CD4-positive, alpha-beta T cell treated with Interleukin-6 for 4 hours (primary cell): ENCODE results near the gene RGL3.
"Not testable (repeated sequence)": the region's sequence is repeated elsewhere in the genome, so short reads cannot be mapped to it uniquely, and the experiment has no call there.

ENCODE experiments used
- DNase-seq: peaks from one replicate; pipeline ENCODE4 v3.0.0-alpha.2; 2020; ENCODE audit warnings: mixed read lengths

The RGL3 gene, protein sequence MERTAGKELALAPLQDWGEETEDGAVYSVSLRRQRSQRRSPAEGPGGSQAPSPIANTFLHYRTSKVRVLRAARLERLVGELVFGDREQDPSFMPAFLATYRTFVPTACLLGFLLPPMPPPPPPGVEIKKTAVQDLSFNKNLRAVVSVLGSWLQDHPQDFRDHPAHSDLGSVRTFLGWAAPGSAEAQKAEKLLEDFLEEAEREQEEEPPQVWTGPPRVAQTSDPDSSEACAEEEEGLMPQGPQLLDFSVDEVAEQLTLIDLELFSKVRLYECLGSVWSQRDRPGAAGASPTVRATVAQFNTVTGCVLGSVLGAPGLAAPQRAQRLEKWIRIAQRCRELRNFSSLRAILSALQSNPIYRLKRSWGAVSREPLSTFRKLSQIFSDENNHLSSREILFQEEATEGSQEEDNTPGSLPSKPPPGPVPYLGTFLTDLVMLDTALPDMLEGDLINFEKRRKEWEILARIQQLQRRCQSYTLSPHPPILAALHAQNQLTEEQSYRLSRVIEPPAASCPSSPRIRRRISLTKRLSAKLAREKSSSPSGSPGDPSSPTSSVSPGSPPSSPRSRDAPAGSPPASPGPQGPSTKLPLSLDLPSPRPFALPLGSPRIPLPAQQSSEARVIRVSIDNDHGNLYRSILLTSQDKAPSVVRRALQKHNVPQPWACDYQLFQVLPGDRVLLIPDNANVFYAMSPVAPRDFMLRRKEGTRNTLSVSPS

GRCh38 chr19:11418549-11419506 lies at the start of gene RGL3:
TSS of gene RGL3 (minus strand) at chr19:11419314. CDS start at chr19:11419278, 36 bp downstream.
- no peak for DNase-seq

- DNase-seq = not testable (repeated sequence)
These were observed 49.2 kb upstream of the RGL3 start for GRCh38 chr19:11468266-11468845.

- DNase-seq = no peak
These were observed 46.5 kb upstream of the RGL3 start for GRCh38 chr19:11465600-11465999.

DNA sequence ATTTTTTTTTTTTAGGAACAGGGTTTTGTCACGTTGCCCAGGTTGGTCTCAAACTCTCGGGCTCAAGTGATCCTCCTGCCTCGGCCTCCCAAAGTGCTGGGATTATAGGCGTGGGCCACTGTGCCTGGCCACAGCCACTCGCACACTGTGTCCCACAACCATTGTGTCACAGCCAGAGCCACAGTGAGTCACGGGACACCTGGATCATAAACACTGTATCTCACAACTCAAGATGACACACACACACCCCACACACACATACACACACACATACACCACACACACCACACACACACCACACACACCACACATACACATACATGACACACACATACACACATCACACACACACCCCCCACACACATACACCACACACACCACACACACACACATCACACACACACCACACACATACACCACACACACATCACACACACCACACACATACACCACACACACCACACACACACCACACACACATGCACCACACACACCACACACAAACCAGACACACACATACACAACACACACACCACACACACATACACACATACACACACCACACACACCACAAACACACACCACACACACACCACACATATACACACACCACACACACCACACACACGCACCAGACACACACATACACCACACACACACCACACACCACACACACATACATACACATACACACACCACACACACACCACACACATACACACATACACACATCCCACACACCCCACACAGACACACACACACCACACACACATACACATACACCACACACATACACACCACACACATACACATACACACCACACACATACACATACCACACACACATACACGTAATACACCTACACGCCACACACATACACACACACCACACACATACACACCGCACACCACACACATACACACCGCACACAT lies 45.5 kb upstream of the RGL3 start:
- no peak for DNase-seq

GRCh38 chr19:11463391-11463790 lies 44.3 kb upstream of the RGL3 start:
- DNase-seq = no peak

- DNase-seq = no peak
These were observed 42.3 kb upstream of the RGL3 start for GRCh38 chr19:11461453-11461852.

GRCh38 chr19:11460207-11460606 lies 41.1 kb upstream of the RGL3 start:
- DNase-seq = peak; percentile 19

GRCh38 chr19:11458912-11459311 lies 39.8 kb upstream of the RGL3 start:
- DNase-seq = not testable (repeated sequence)

DNA sequence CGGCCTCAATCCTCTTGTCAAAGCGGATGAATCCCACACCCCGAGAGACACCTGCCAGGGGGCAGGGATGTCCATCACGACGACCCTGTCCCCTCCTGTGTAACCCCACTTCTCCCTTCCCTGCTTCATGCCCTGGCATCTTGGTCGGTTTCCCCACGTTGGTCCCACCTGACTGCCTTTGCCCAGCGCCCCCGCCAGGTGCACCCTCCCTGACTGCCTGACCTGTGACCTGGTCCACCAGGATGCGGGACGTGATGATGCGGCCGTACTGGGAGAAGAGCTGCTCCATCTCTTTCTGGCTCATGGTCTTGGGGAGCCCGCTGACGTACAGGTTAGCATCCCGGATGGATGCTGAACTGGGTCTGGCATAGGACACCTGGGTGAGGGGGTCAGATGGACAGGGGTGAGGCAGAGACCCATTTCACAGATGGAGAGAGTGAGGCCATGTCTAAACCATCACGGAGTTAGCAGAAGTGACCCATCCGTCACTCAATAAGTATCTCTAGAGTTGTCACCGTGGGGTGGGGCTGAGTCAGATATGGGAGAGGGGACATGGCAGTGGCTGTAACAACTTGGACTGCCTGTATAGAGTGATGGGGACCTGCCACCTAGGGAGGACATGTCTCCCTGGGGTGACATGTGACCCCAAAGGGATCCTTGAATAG lies 39.3 kb upstream of the RGL3 start:
- no peak for DNase-seq

DNA sequence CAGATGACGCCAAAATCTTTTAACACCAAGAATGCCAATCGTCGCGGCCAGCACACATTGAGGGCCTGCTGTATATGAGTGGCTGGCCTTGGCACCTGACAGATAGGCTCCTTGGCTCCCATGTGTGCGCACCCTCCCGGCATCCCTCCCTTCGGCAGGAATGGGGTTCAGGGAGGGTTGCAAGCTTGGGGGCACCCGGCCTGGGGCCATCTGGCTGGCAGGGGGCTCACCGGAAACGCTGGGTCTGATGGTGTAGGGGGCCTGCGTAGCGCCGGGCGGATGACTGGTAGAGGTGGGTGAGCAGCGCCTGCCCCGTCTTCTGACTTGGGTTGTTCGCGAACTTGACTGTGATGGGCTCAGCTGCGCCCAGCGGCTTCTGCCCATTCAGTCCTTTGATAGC lies 38.7 kb upstream of the RGL3 start:
- DNase-seq = no peak

DNA sequence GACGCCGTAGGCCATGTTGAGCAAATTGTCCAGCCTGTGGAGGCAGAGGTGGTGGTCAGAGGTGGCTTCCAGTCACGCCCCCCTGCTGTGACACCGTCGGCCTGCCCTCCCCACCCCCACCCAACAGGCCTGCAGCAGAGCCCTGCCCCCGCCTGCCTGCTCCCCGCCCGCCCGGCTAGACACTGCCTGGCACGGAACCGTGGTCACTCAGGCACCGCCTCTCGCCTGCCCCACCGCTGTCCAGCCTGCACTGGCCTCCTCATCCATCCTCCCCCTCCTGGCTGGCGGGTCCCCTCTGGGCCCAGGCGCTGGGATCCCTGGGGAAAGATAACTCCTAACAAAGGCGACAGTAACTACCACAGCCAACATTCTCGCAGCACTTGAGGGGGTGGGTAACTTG lies 38.0 kb upstream of the RGL3 start:
- no peak for DNase-seq

- DNase-seq = no peak
These were observed 37.5 kb upstream of the RGL3 start for GRCh38 chr19:11456659-11457058.

GRCh38 chr19:11455233-11455554 lies 36.1 kb upstream of the RGL3 start:
- not testable (repeated sequence) for DNase-seq

DNA sequence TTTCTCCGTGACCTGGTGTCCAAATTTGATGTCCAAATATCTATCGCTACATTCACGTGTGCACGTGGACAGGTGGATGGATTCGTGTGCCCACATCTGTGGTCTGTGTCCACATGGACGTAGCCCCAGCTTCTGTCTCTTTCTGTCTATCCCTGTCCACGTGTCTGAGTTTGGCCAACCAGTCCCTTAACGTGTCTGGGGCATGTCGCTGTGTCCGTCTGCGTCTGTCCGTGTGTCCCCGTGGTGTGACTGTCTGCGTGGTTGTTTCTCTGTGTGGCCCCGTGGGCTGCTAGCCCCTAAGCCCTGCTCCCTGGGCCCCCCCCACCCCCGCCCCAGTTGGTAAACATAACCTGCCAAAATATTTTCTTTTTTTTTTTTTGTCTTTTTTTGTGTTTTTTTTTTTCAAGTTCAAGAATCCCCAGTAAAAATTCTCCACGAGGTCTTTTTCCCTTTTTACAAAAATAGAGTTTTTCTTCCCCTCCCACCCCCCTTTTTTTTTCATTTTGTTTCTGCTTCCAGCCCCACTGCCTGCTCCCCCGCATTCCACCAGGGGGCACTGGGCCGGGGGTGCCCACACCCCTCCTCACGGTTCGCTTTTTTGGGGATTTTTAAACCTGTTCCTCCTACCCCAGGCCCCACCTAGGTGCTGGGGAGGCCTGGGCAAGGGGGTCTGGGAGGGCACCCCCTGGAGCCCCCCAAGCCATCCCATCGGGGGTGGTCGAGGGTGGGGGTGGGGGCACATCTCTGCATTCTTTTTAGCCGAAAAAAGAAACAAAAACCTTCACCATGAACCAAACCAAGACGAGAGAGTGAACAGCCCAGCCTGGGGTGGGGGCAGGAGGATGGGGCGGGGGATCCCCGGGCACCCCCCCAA lies 34.6 kb upstream of the RGL3 start:
- DNase-seq = peak; percentile 26

DNA sequence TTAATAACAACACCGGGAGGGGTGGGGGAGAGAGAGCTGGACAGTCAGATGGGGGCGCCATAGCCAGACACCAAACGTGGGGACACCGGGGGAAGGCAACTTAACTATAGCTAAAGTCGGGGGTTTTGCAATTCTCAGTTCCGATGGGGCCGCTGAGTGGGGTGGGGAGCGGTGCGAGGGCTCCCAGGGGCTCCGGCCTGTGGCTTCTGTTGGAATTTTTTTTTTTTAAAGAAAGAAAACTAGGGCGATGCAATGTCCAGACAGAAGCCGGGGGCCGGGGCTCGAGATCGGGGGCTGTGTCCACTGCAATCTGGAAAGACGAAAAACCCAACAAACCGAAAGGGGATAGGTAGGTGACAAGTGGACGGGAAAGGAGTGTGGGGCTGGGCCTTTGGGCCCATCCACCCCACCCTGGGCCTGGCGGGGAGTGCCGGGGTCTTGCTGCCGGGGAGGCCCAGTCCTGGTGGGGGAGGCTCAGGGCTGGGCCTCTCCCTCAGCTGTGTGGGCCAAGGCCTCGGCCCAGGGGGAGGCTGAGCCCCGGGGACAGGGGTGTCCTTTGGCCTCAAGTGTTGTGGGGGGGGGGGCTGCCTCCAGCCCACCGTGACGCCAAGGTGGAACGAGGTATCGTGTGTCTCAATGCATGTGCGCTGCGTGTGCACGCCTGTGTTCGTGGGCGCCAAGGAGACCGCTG lies 33.7 kb upstream of the RGL3 start:
- no peak for DNase-seq

- no peak for DNase-seq
These were observed 32.9 kb upstream of the RGL3 start for GRCh38 chr19:11451871-11452619.

GRCh38 chr19:11451327-11451870 lies 32.3 kb upstream of the RGL3 start:
- DNase-seq = no peak

GRCh38 chr19:11450570-11451326 lies 31.6 kb upstream of the RGL3 start:
- no peak for DNase-seq
